GM19025 (cell line): Measurements from ENCODE around the gene VSIR.

Experiments
- ATAC-seq: cut with Tn5 transposase; IDR thresholded peaks from one replicate; pipeline ENCODE4 v1.9.1; 2021; ENCODE audit warnings: mild to moderate bottlenecking, low read depth, moderate library complexity; ENCODE audit not compliant: unreplicated experiment

Gene VSIR

GRCh38 chr10:71749396-71749795 is 23.9 kb downstream of the VSIR start:
- no peak for ATAC-seq

GRCh38 chr10:71748671-71749191 is 24.6 kb downstream of the VSIR start:
- peak; percentile 52 for ATAC-seq

GRCh38 chr10:71747551-71748523 is 25.5 kb downstream of the VSIR start:
- ATAC-seq, result no peak

- no peak for ATAC-seq
Measured at GRCh38 chr10:71747039-71747531, 26.2 kb downstream of the VSIR start.

GRCh38 chr10:71746344-71747037 is 26.8 kb downstream of the VSIR start:
- ATAC-seq, result no peak

GRCh38 chr10:71745664-71746250 is 27.6 kb downstream of the VSIR start:
- ATAC-seq, result no peak

GRCh38 chr10:71744897-71745663 is 28.2 kb downstream of the VSIR start:
- ATAC-seq, result no peak

GRCh38 chr10:71743866-71744265 is 29.5 kb downstream of the VSIR start:
- no peak for ATAC-seq

GRCh38 chr10:71743089-71743838 is 30.1 kb downstream of the VSIR start:
- ATAC-seq, result no peak

GRCh38 chr10:71742301-71743088 is 30.8 kb downstream of the VSIR start:
- no peak for ATAC-seq

GRCh38 chr10:71741671-71742070 is 31.6 kb downstream of the VSIR start:
- no peak for ATAC-seq

- ATAC-seq, result no peak
Measured at GRCh38 chr10:71741029-71741428, 32.3 kb downstream of the VSIR start.

- no peak for ATAC-seq
Measured at GRCh38 chr10:71740069-71740653, 33.2 kb downstream of the VSIR start.

GRCh38 chr10:71739358-71739900 is 33.9 kb downstream of the VSIR start:
- no peak for ATAC-seq

- ATAC-seq, result no peak
Measured at GRCh38 chr10:71737834-71738197, 35.5 kb downstream of the VSIR start.

- ATAC-seq, result no peak
Measured at GRCh38 chr10:71737001-71737833, 36.1 kb downstream of the VSIR start.

GRCh38 chr10:71736570-71736952 is 36.8 kb downstream of the VSIR start:
- ATAC-seq, result no peak
